SK-N-SH (cell line): ENCODE results near the gene PPP1R36. TPM values are rescaled to one million over a fixed set of nuclear protein-coding genes. Genes with fewer than 3 reads are reported as not detected.

ENCODE experiments used
- CTCF ChIA-PET: fragments of 300-600, 350-600 bp; formaldehyde crosslinking; extraction: SDS; loops from one replicate; lab custom pipeline; 2021; lab: Yijun Ruan, JAX
- POLR2A ChIA-PET: fragments of 350-600 bp; sonication (Branson Sonifier 250); formaldehyde crosslinking; extraction: SDS; loops from one replicate; lab custom pipeline; 2020; ENCODE audit warnings: antibody characterized with exemption, inconsistent platforms; lab: Yijun Ruan, JAX
- DNase-seq: peaks from one replicate; pipeline ENCODE4 v3.0.0; 2012
- H2AFZ ChIP-seq: fragments of 200-600 bp; sonication (generic); 2 replicates; pipeline ENCODE4 v1.8.1; 2016; ENCODE audit warnings: antibody characterized with exemption, mild to moderate bottlenecking, low read depth
- H3F3A ChIP-seq: fragments of 200-600 bp; sonication (generic); replicated peaks from 2 replicates; pipeline ENCODE3; 2016; ENCODE audit warnings: antibody characterized with exemption, mild to moderate bottlenecking; ENCODE audit not compliant: insufficient read depth
- H3K27ac ChIP-seq, 2 experiments: fragments of 200-500 bp in 1 of 2; fragments of 200-600 bp in 1 of 2; sonication (Bioruptor generic) in 1 of 2; sonication (generic), shearing (Covaris generic) in 1 of 2; 2 replicates each; pipeline versions ENCODE4 v1.5.1 to v1.6.1; 2014 to 2016; ENCODE audit warnings: low read depth in 2 of 2, inconsistent platforms in 1 of 2, low read length in 1 of 2, mild to moderate bottlenecking in 1 of 2, mixed read lengths in 1 of 2
- H3K27me3 ChIP-seq: fragments of 200-600 bp; sonication (generic), shearing (Covaris generic); 2 replicates; pipeline ENCODE4 v1.6.1; 2016; ENCODE audit warnings: mixed run types; ENCODE audit not compliant: insufficient read depth
- H3K36me3 ChIP-seq, 2 experiments: fragments of 200-500 bp in 1 of 2; fragments of 200-600 bp in 1 of 2; sonication (Bioruptor generic) in 1 of 2; sonication (generic) in 1 of 2; replicated peaks in 1 of 2; 2 replicates each; pipeline versions ENCODE3 to v1.5.1; 2014 to 2016; ENCODE audit warnings: low read length in 1 of 2, mild to moderate bottlenecking in 1 of 2; ENCODE audit not compliant: insufficient read depth in 2 of 2, control insufficient read depth in 1 of 2
- H3K4me1 ChIP-seq, 2 experiments: fragments of 200-500 bp in 1 of 2; fragments of 200-600 bp in 1 of 2; sonication (Bioruptor generic) in 1 of 2; sonication (generic), shearing (Covaris generic) in 1 of 2; 2 replicates each; pipeline versions ENCODE4 v1.5.1 to v1.6.1; 2014 to 2016; ENCODE audit warnings: low read depth in 1 of 2, low read length in 1 of 2, mixed run types in 1 of 2; ENCODE audit not compliant: insufficient read depth in 2 of 2, control insufficient read depth in 1 of 2
- H3K4me2 ChIP-seq: fragments of 200-600 bp; sonication (generic), shearing (Covaris generic); 2 replicates; pipeline ENCODE4 v1.6.1; 2017; ENCODE audit warnings: mixed run types
- H3K4me3 ChIP-seq, 2 experiments: fragments of 200-500 bp in 1 of 2; fragments of 200-600 bp in 1 of 2; sonication (Bioruptor generic) in 1 of 2; sonication (generic), shearing (Covaris generic) in 1 of 2; 2 replicates each; pipeline versions ENCODE4 v1.5.1 to v1.8.1; 2014 to 2016; ENCODE audit warnings: low read depth in 2 of 2, inconsistent platforms in 1 of 2, low read length in 1 of 2, mild to moderate bottlenecking in 1 of 2, mixed read lengths in 1 of 2, moderate library complexity in 1 of 2
- H3K79me2 ChIP-seq: fragments of 200-600 bp; sonication (generic); 2 replicates; pipeline ENCODE4 v1.8.1; 2017; ENCODE audit warnings: mild to moderate bottlenecking; ENCODE audit not compliant: insufficient read depth
- H3K9ac ChIP-seq: fragments of 200-600 bp; sonication (generic); 2 replicates; pipeline ENCODE4 v1.6.1; 2017; ENCODE audit warnings: mixed run types
- H3K9me2 ChIP-seq: fragments of 200-600 bp; sonication (generic); 2 replicates; pipeline ENCODE4 v1.6.1; 2017; ENCODE audit warnings: mixed run types
- H3K9me3 ChIP-seq: fragments of 200-600 bp; sonication (generic); 2 replicates; pipeline ENCODE4 v1.6.1; 2017; ENCODE audit warnings: mixed run types, mild to moderate bottlenecking, moderate library complexity
- H4K20me1 ChIP-seq: fragments of 200-600 bp; sonication (generic); 2 replicates; pipeline ENCODE4 v1.6.1; 2017; ENCODE audit warnings: mild to moderate bottlenecking, mixed run types; ENCODE audit not compliant: insufficient read depth
- ELF1 ChIP-seq: IDR thresholded peaks from 2 replicates; pipeline ENCODE4 v1.4.0; 2012
- EZH2phosphoT487 ChIP-seq: fragments of 200-600 bp; sonication (generic); IDR thresholded peaks from 2 replicates; pipeline ENCODE4 v1.6.1; 2017; ENCODE audit warnings: low read depth, mixed run types, mild to moderate bottlenecking, antibody characterized with exemption, moderate library complexity, borderline replicate concordance
- FOSL2 ChIP-seq: IDR thresholded peaks from 2 replicates; pipeline ENCODE4 v1.4.0; 2012; ENCODE audit warnings: low read depth, mild to moderate bottlenecking, moderate library complexity, borderline replicate concordance
- FOXJ3 ChIP-seq: sonication (generic); formaldehyde crosslinking; IDR thresholded peaks from 2 replicates; pipeline ENCODE4 v1.5.1; 2020; ENCODE audit warnings: mild to moderate bottlenecking, missing genetic modification reagents
- FOXM1 ChIP-seq: IDR thresholded peaks from 2 replicates; pipeline ENCODE4 v1.4.0; 2012; ENCODE audit warnings: low read depth, mild to moderate bottlenecking
- GATA2 ChIP-seq: sonication (generic); formaldehyde crosslinking; IDR thresholded peaks from 2 replicates; pipeline ENCODE4 v1.5.0; 2020; ENCODE audit warnings: mild to moderate bottlenecking, missing genetic modification reagents
- MXI1 ChIP-seq: IDR thresholded peaks from 2 replicates; pipeline ENCODE4 v1.6.1; 2012; ENCODE audit warnings: mild to moderate bottlenecking, low read depth, low read length, improper control_type of control experiment
- NFIC ChIP-seq: IDR thresholded peaks from 2 replicates; pipeline ENCODE4 v1.4.0; 2012; ENCODE audit warnings: borderline replicate concordance
- PBX3 ChIP-seq: IDR thresholded peaks from 2 replicates; pipeline ENCODE4; 2012
- RAD21 ChIP-seq: IDR thresholded peaks from 2 replicates; pipeline ENCODE4 v1.6.1; 2012; ENCODE audit warnings: mild to moderate bottlenecking, low read length
- RFX5 ChIP-seq: IDR thresholded peaks from 2 replicates; pipeline ENCODE4 v1.6.1; 2012; ENCODE audit warnings: mild to moderate bottlenecking, improper control_type of control experiment, low read length
- RXRA ChIP-seq: IDR thresholded peaks from 2 replicates; pipeline ENCODE4 v1.4.0; 2012; ENCODE audit warnings: low read depth, mild to moderate bottlenecking, borderline replicate concordance
- SIN3A ChIP-seq: IDR thresholded peaks from 2 replicates; pipeline ENCODE4 v1.6.1; 2012; ENCODE audit warnings: low read depth, mild to moderate bottlenecking, low read length, moderate library complexity, borderline replicate concordance
- TAF1 ChIP-seq: IDR thresholded peaks from 2 replicates; pipeline ENCODE4 v1.6.1; 2012; ENCODE audit warnings: low read depth, mild to moderate bottlenecking, low read length, moderate library complexity, borderline replicate concordance
- TCF12 ChIP-seq: IDR thresholded peaks from 2 replicates; pipeline ENCODE4 v1.4.0; 2012
- YY1 ChIP-seq: IDR thresholded peaks from 2 replicates; pipeline ENCODE4 v1.4.0; 2012; ENCODE audit warnings: low read depth, mild to moderate bottlenecking
- ZBTB33 ChIP-seq: IDR thresholded peaks from 2 replicates; pipeline ENCODE4 v1.4.0; 2012; ENCODE audit warnings: low read depth, borderline replicate concordance
- WGBS: methylation state at CpG from one replicate; pipeline ENCODE4 v1.1.6; 2017; ENCODE audit warnings: low lambda C conversion rate; 5-methylcytosine and 5-hydroxymethylcytosine counted together
- polyA plus RNA-seq, 3 experiments: library from polyadenylated mRNA; depleted of rRNA; stranded (reverse); fragments of >200 nt; gene quantifications; 2 replicates each; pipeline ENCODE4 v1.2.3, GENCODE V29; 2012
- TF ChIP-seq, protein P1 (sequence below): fragments of 200-600 bp; sonication (generic); IDR thresholded peaks from 2 replicates; pipeline ENCODE4 v1.6.1; 2017; ENCODE audit warnings: antibody characterized with exemption, mild to moderate bottlenecking, moderate library complexity
- TF ChIP-seq, protein P2 (sequence below): IDR thresholded peaks from 2 replicates; pipeline ENCODE4 v1.6.1; 2012; ENCODE audit warnings: mild to moderate bottlenecking, low read depth, low read length, moderate library complexity

The PPP1R36 gene
- polyA plus RNA-seq, 1 of the 3 experiments (the other 2 are of a cell fraction) = 0.08 TPM

DNA sequence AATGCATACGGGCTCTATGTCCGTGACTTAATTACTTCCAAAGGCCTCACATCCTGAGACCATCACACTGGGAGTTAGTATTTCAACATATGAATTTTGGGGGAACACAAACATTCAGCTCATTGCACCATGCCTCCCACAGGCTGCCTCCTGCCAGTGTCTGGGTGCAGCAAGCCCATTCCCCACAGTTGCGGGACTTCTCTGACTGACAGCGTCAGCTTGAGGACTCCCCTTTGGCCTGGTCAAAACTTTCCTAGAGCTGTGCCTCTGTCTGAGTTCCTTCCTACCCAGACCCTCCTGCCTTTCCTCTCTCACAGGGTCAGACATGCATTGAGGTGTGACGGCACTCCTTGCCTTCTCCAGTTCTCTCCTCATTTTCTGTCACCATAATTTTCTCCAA lies 27.4 kb downstream of the PPP1R36 start:
- 97% methylated on average over 3 of the region's 5 CpGs for WGBS
- Histone ChIP-seq H4K20me1 (no peaks in the 10 kb centered on the region), H3K4me3 (no peak overlapping the region), H3K27me3 (no peaks in the 10 kb centered on the region), H3K9me2 (no peaks in the 10 kb centered on the region), H2AFZ (no peak overlapping the region), H3K36me3 (no peaks in the 10 kb centered on the region), H3K27ac (no peak overlapping the region), H3K9me3 (no peaks in the 10 kb centered on the region), H3K9ac (no peak overlapping the region), H3F3A (no peaks in the 10 kb centered on the region), H3K79me2 (no peaks in the 10 kb centered on the region), H3K4me1 (no peaks in the 10 kb centered on the region; a peak in 1 of 4 replicates), H3K4me2 (no peak overlapping the region)
- no peak for DNase-seq
- ChIA-PET CTCF (interaction anchor here (1.2 kb wide), 1 partner anchor 8 kb away, joined by 3 read pairs; no protein-coding TSS in a partner anchor), POLR2A (no interaction called here)
- TF ChIP-seq ELF1 (no peak), FOXM1 (no peak)

DNA sequence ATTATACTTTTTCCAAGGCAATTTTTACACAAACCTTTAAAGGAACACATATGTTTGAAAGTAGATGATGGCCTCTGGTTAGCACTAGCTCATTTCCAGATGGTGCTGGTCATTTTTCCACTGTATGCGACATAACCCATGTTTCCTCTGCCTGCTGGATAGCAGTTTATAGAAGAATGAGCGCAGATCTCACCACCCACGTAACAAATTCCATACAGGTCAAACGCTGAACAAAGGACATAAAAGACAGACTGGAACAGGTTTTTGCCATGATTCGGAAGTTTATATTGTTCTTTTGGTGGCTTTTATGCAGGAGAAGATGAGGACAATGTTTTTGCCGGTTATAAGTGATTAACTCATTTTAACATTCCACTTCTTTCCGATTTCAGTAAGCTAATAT lies 30.7 kb downstream of the PPP1R36 start:
- CTCF ChIA-PET = interaction anchor here (0.7 to 1.1 kb wide), 2 partner anchors 102 to 277 kb away, joined by 3 read pairs; no protein-coding TSS in a partner anchor
- H3K4me2 ChIP-seq = no peak overlapping the region
- no peak overlapping the region for H3K9ac ChIP-seq
- POLR2A ChIA-PET = no interaction called here
- H3K27me3 ChIP-seq = no peaks in the 10 kb centered on the region
- no peak overlapping the region for H3K4me3 ChIP-seq
- no peaks in the 10 kb centered on the region for H3K4me1 ChIP-seq
- no peaks in the 10 kb centered on the region for H3K79me2 ChIP-seq
- no peak for DNase-seq
- 79% methylated on average over 7 of the region's 7 CpGs for WGBS
- TF ChIP-seq, protein P1, sequence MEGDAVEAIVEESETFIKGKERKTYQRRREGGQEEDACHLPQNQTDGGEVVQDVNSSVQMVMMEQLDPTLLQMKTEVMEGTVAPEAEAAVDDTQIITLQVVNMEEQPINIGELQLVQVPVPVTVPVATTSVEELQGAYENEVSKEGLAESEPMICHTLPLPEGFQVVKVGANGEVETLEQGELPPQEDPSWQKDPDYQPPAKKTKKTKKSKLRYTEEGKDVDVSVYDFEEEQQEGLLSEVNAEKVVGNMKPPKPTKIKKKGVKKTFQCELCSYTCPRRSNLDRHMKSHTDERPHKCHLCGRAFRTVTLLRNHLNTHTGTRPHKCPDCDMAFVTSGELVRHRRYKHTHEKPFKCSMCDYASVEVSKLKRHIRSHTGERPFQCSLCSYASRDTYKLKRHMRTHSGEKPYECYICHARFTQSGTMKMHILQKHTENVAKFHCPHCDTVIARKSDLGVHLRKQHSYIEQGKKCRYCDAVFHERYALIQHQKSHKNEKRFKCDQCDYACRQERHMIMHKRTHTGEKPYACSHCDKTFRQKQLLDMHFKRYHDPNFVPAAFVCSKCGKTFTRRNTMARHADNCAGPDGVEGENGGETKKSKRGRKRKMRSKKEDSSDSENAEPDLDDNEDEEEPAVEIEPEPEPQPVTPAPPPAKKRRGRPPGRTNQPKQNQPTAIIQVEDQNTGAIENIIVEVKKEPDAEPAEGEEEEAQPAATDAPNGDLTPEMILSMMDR = no peak
- TF ChIP-seq YY1 (no peak), GATA2 (CRISPR knock-in tag) (no peak), TAF1 (no peak), EZH2phosphoT487 (no peak), FOSL2 (no peak), SIN3A (no peak), RAD21 (no peak), RXRA (no peak), ZBTB33 (no peak), FOXJ3 (CRISPR knock-in tag) (no peak), RFX5 (no peak), NFIC (no peak), MXI1 (no peak), PBX3 (no peak), TCF12 (no peak)
- TF ChIP-seq, protein P2, sequence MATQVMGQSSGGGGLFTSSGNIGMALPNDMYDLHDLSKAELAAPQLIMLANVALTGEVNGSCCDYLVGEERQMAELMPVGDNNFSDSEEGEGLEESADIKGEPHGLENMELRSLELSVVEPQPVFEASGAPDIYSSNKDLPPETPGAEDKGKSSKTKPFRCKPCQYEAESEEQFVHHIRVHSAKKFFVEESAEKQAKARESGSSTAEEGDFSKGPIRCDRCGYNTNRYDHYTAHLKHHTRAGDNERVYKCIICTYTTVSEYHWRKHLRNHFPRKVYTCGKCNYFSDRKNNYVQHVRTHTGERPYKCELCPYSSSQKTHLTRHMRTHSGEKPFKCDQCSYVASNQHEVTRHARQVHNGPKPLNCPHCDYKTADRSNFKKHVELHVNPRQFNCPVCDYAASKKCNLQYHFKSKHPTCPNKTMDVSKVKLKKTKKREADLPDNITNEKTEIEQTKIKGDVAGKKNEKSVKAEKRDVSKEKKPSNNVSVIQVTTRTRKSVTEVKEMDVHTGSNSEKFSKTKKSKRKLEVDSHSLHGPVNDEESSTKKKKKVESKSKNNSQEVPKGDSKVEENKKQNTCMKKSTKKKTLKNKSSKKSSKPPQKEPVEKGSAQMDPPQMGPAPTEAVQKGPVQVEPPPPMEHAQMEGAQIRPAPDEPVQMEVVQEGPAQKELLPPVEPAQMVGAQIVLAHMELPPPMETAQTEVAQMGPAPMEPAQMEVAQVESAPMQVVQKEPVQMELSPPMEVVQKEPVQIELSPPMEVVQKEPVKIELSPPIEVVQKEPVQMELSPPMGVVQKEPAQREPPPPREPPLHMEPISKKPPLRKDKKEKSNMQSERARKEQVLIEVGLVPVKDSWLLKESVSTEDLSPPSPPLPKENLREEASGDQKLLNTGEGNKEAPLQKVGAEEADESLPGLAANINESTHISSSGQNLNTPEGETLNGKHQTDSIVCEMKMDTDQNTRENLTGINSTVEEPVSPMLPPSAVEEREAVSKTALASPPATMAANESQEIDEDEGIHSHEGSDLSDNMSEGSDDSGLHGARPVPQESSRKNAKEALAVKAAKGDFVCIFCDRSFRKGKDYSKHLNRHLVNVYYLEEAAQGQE = no peak
- no peaks in the 10 kb centered on the region for H3K36me3 ChIP-seq
- no peak overlapping the region for H2AFZ ChIP-seq
- H3K9me2 ChIP-seq = no peaks in the 10 kb centered on the region
- H4K20me1 ChIP-seq = no peaks in the 10 kb centered on the region
- no peaks in the 10 kb centered on the region for H3K9me3 ChIP-seq
- H3F3A ChIP-seq = no peaks in the 10 kb centered on the region
- no peak overlapping the region for H3K27ac ChIP-seq
